SW480 (cell line): ENCODE measurements around the gene BRD3OS.
A peak's percentile ranks its signal among the peaks of the same experiment; 100 is the strongest.

Source experiments
- DNase-seq: peaks from one replicate; pipeline ENCODE4 v3.0.0-alpha.2; 2016; ENCODE audit warnings: low spot score

BRD3OS gene

DNA sequence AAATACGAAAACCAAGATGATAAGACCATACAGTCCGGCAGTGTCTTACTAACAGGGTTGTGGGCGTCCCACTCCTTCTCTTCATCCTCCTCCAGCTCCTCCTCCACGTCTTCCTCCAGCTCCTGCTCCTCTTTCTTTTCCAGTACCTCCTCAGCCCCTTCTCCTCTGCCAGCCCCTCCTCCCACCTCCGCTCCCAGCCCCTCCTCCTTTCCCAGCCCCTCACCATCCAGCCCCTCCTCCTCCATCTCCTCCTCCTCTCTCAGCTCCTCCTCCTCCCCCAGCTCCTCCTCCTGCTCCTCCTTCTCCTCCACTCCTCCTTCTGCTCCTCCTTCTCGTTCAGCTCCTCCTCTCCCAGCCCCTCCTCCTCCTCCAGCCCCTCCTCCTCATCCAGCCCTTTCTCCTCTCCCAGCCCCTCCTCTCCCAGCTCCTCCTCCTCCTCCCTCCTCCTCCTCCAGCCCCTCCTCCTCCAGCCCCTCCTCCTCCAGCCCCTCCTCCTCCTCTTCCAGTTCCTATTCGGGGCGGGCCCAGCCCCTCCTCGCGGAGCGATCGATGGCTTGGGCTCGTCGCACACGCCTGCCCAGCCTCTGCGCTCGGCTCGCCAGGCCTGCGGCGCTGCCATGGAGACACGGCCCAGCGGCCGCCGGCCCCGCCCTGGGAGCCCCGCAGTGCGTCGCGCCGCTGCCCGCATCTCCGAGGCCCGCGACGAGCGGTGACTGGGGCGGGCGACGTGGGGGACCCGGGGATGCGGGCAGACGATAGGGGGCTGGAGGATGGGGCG, at the start of gene BRD3OS:
TSS of gene BRD3OS (plus strand) at position 654 of the 778 bp plus-strand sequence. CDS start 1,267 bp downstream, outside the sequence.
- DNase-seq: peak; percentile 94

GRCh38 chr9:133975511-133975910, 49.8 kb upstream of the BRD3OS start:
- DNase-seq: no peak

GRCh38 chr9:133976191-133976861, 49.0 kb upstream of the BRD3OS start:
- no peak for DNase-seq

DNA sequence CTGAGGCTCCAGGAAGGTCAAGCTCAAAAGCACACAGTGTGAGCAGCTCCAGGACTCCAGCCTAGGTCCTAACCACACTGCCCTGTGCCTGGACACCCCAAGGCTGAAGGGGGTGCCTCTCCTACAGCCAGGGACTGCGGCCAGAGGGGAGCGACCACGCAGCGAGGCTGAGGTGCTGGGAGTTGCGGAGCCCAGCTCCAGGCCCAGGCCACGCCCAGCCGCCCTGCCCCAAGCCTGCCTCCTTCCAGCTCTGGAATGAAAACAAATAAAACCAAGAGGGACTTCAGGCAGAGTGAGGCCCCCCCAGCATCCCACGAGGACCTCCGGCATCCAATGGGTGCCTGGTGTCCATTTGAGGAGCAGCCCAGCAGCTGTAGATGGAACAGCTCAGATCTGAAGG, 48.4 kb upstream of the BRD3OS start:
- DNase-seq: no peak

GRCh38 chr9:133977421-133978201, 47.7 kb upstream of the BRD3OS start:
- no peak for DNase-seq

DNA sequence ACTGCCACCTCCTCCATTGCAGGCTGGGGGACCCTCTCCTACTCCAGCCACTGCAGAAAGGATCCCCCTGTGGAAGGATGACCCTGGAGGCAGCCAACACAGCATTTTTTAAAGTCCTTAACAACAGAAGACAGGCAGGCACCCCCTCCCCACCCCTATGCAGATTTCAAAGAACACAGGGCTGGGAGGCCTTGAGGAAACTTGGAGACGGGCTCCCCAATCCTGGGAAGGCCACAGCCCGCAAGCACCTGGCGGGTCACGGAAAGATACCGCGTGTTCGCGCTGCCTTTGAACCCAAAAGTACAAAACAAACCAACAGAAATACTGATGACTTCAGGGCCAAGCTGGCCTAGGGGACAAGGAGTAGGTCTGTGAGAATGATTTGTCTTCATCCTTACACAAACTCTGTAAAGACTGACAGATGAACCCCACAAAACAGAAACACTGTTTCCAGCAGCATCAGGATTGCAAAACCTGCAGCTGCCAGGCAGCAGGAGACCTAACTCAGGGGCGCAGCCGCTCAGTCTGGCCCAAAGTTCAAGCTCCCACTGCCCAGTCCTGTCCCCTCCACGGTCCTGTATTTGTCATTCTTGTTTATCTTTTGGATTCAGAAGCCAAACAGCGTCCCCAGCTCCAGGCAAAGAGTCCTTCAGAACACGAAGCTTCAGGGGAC, 46.9 kb upstream of the BRD3OS start:
- no peak for DNase-seq

- DNase-seq: no peak
These were observed 46.4 kb upstream of the BRD3OS start for GRCh38 chr9:133978899-133979272.

DNA sequence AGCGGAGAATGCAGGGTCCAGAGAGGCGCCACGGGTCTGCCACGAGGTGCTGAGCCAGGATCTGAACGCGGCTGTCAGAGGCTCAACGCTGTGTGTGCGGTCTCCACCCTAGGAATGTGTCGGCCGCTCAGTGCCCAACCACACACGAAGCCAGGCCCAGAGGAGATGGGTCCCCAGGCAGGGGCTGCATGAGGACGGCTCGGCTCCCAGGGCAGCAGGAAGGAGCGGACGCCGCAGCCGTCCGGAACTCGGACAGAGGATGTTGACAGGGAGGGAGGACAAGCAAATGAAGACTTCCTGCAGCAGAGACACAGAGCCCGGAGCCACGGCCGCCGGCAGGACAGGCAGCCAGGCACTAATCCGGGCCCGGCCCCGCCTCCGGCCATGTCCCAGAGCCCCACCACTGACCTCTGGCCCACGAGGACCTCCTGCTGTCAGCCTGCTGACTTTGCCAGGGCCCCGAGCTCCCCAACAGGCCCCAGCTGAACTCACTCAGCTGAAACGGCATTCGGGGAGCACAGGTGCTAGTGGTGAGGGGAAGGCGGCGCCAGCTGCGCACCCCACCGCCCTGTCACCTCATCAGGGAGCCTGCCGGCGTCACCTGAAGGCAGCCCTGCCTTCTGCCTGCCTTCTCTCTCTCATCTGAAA, 45.9 kb upstream of the BRD3OS start:
- DNase-seq: no peak

DNA sequence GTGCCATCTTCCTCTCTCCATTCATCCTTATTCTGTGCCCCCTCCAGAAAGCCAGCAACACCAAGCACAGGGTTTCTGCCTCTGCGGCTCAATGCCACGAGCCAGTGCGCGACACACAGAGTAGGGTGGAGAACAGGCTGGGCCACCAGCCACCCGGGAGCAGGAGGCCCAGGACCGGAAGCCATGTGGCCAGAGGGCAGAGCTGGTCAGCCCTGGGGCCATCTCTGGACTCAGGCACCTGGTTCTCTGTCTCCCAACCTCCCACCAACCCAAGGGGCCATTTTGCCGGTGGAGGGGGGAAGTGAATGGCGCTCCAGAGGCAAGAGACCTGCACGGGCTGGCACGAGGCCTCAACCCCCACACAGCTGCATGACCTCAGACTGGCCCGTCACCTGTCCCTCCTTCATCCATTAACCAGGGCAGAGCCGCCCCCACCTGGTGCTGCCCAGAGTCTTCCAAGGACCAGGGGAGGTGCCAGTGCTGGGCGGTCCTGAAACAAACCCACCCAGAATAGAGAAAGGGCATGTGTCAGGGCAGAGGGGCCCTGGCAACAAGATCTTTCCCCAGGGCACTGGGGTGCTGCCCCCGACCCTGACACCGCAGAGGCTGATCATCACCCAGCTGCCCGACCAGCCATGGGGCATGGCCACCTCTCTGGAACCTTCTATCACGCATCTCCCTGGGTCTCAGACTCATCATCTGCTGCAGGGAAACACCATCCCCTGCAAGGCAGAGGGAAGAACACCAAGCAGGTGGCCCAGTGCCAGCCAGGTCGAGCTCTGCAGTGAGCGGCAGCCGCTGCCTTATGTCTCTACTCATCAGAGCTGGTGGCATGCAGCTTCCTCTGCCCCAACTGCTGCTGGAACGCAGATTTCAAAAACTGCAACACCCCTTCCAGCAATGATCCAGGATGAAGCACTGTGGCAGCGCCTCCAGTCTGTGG, 45.1 kb upstream of the BRD3OS start:
- DNase-seq: no peak

DNA sequence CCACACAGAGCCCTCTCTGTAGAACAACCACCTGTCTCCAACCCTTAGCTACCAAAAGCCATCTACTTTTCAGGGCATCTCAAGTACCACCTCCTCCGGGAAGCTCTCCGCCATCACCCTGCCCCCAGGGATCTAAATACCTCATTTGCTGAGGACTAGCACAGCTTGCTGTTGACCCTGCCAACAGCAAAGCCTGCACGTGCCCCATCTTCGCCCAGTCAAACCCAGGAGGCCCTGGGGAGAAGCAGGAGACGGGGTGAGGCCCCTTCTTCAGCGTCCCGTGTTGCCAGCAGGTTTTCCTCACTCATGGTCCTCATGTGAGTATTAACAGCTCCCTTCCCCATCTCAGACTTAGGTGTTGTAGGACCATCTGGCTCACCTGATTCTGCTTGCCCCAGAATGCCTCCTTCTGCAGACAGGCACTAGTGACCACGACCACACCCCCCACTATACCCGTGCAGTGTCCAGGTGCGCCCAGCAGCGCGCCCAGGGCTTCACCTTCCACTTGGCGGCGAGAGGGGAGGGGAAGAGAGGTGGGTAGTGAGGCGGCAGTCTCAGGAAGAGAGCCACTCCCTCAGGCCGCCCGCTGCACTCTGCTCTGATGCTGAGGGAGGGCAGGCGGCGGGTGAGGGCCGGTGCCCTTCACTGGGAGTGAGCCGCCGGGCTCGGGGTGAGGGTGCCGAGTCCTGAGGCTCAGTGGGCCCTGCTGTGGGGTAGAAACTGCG, 44.3 kb upstream of the BRD3OS start:
- DNase-seq: no peak

DNA sequence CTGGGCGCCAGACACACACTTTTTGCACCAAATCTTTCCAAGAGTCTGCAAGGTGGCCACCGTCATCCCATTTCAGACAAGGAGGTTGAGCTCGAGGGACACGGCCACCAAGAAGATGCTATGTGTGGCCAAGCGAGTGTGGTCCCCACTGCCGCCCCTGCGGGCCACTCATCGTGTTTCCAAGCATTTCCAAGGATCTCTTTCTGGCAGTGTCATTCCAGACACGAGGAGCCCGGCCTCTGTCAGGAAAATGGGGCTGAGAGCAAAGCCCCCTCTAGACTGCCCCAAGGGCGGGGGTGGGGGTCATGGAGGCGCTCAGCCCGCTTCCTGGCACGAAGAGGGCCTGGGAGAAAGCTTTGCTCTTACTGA, 43.7 kb upstream of the BRD3OS start:
- DNase-seq: no peak

GRCh38 chr9:133981958-133982681, 43.2 kb upstream of the BRD3OS start:
- DNase-seq: no peak

GRCh38 chr9:133982971-133983720, 42.1 kb upstream of the BRD3OS start:
- DNase-seq: no peak

DNA sequence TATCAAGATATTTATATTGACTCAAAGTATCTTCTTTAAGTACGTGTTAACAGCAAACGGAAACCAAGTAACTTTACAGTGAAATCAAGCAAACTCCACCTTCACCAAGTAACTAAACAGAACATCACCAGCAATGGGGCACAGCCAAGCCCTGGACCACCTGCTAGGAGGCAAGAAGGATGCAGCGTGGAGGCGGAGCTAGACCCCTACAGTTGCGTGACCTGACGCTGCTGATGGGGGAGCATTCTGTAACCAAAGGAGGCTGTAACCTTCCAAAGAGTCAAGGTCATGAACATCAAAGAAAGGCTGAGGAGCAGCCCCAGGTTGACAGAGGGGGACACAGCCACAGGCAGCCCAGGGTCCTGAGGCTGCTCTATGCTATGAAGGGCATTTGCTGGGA, 39.2 kb upstream of the BRD3OS start:
- DNase-seq: no peak

DNA sequence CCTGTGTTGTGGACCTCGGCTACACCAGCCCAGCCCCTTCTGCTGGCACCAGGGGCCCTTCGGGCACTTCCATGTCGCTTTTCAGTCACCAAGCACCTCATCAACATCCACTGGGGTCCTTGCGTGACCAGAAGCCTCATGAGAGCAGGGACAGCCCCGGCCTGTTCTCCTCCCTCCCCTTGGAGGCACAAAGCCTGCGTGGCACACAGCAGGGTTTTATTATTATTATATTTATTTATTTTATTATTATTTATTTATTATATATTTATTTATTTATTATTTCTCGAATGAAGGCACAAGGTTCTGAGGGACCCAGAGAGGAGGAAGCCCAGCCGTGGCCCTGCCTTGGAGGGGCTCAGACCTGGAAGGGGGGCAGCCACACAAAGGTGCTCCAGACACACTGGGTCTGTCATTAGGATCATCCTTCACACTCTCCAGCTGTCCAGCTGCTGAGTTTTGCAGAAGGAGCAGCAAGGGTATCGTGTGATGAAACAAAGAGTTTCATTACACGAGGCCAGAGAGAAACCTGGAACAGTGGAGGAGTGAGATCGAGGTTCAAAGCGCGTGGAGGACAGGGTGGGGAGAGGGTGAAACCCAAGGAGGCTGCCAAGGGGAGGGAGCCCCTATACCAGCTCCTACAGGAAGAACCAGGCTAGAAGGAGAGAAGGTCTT, 38.4 kb upstream of the BRD3OS start:
- no peak for DNase-seq

- DNase-seq: no peak
These were observed 37.9 kb upstream of the BRD3OS start for GRCh38 chr9:133987446-133987788.

DNA sequence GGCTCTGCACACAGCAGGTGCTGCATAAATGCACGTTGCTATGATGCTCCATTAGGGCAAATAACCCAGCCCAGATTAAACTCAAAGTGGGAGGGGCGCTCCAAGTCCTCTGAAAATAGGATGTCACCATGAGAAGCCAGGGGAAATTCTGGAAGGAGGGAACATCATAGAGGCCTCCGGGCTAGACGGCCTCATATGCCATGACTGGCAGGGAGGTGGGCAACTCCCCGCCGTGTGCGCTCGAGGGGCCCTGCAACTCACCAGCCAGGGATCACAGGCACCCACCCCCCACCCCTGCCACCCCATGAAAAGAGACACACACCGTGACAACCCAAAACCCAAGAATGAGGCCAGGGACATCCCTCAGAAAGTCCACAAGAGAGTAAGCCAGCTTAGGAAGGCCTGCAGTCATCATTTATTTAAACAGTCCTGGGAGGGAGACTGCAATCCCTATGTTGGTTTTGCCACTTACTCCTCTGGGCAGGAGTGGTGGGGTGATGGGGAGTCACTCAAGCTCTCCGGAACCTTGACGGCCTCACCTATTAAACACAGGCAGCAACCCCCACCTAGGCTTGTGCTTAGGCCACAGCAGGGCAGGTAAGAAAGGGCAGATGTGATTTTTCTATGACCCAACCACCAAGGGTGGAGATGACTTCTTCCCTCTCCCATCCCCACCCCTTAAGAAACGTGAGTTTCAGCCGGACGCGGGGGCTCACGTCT, 37.2 kb upstream of the BRD3OS start:
- no peak for DNase-seq
